ENCODE measurements around the gene ZFYVE28. TPM values are rescaled to one million over a fixed set of nuclear protein-coding genes. Genes with fewer than 3 reads are reported as not detected.

The ZFYVE28 gene
- total RNA-seq, 1 donor from 2014 or later = 3.3 TPM

- no peak overlapping the region for H3K27ac Mint-ChIP-seq (ENCODE audit: unreplicated experiment)
- TF ChIP-seq, protein P1, sequence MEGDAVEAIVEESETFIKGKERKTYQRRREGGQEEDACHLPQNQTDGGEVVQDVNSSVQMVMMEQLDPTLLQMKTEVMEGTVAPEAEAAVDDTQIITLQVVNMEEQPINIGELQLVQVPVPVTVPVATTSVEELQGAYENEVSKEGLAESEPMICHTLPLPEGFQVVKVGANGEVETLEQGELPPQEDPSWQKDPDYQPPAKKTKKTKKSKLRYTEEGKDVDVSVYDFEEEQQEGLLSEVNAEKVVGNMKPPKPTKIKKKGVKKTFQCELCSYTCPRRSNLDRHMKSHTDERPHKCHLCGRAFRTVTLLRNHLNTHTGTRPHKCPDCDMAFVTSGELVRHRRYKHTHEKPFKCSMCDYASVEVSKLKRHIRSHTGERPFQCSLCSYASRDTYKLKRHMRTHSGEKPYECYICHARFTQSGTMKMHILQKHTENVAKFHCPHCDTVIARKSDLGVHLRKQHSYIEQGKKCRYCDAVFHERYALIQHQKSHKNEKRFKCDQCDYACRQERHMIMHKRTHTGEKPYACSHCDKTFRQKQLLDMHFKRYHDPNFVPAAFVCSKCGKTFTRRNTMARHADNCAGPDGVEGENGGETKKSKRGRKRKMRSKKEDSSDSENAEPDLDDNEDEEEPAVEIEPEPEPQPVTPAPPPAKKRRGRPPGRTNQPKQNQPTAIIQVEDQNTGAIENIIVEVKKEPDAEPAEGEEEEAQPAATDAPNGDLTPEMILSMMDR (IDR thresholded peaks at IDR 0.05) = no peak
- DNase-seq (ENCODE audit: low spot score) = no peak
Measured at GRCh38 chr4:2292646-2293108, 125.8 kb downstream of the ZFYVE28 start.

GRCh38 chr4:2291705-2292645 is 126.5 kb downstream of the ZFYVE28 start:
- peak; percentile 81 for DNase-seq (ENCODE audit: low spot score)
- Mint-ChIP-seq H3K27me3 (ENCODE audit: low read depth) (peaks cover 3% of the 10 kb centered on the region), H3K27ac (ENCODE audit: unreplicated experiment) (no peak overlapping the region), H3K4me3 (ENCODE audit: unreplicated experiment) (no peak overlapping the region), H3K36me3 (ENCODE audit: low read depth) (peaks cover 6% of the 10 kb centered on the region), H3K4me1 (ENCODE audit: low read depth) (peaks cover 3% of the 10 kb centered on the region), H3K9me3 (ENCODE audit: low read depth) (peaks cover 7% of the 10 kb centered on the region)
- TF ChIP-seq, protein P1 (IDR thresholded peaks at IDR 0.05) = no peak

More at GRCh38 chr4:2292646-2293108, 125.8 kb downstream of the ZFYVE28 start:
- H3K36me3 Mint-ChIP-seq (ENCODE audit: low read depth) = peaks cover 8% of the 10 kb centered on the region
- H3K4me1 Mint-ChIP-seq (ENCODE audit: low read depth) = peaks cover 3% of the 10 kb centered on the region
- H3K9me3 Mint-ChIP-seq (ENCODE audit: low read depth) = peaks cover 7% of the 10 kb centered on the region
- no peak overlapping the region for H3K4me3 Mint-ChIP-seq (ENCODE audit: unreplicated experiment)
- H3K27me3 Mint-ChIP-seq (ENCODE audit: low read depth) = peaks cover 6% of the 10 kb centered on the region

GRCh38 chr4:2290974-2291704 is 127.3 kb downstream of the ZFYVE28 start:
- TF ChIP-seq, protein P1 (IDR thresholded peaks at IDR 0.05) = no peak
- Mint-ChIP-seq H3K4me3 (ENCODE audit: unreplicated experiment) (no peak overlapping the region), H3K27ac (ENCODE audit: unreplicated experiment) (no peak overlapping the region), H3K4me1 (ENCODE audit: low read depth) (peaks cover 3% of the 10 kb centered on the region), H3K36me3 (ENCODE audit: low read depth) (peaks cover 6% of the 10 kb centered on the region), H3K9me3 (ENCODE audit: low read depth) (peaks cover 7% of the 10 kb centered on the region), H3K27me3 (ENCODE audit: low read depth) (peaks cover 3% of the 10 kb centered on the region)
- DNase-seq (ENCODE audit: low spot score) = peak; percentile 85

DNA sequence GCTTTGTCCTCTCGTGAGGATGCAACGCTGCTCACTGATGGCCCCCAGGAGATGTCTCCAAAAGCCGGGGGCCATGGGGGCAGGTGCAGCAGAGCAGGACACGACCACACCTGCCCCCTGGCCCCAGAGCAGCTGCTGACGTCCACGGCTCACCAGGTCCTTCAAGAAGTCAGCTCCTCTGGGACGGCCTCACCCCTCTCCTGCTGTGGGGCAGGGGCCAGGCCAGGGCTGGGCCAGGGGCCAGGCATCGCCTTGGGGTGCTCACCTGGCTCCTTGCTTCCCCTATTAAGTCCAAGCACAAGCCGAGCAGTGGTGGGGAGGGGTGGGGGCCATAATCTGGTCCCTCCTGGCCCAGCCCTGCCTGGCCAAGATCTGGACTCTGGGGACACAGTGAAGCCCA is 128.0 kb downstream of the ZFYVE28 start:
- no peak overlapping the region for H3K27ac Mint-ChIP-seq (ENCODE audit: unreplicated experiment)
- no peak overlapping the region for H3K4me3 Mint-ChIP-seq (ENCODE audit: unreplicated experiment)
- peaks cover 6% of the 10 kb centered on the region for H3K36me3 Mint-ChIP-seq (ENCODE audit: low read depth)
- TF ChIP-seq, protein P1 (IDR thresholded peaks at IDR 0.05) = no peak
- DNase-seq (ENCODE audit: low spot score) = peak; percentile 77
- peaks cover 4% of the 10 kb centered on the region for H3K4me1 Mint-ChIP-seq (ENCODE audit: low read depth)
- H3K9me3 Mint-ChIP-seq (ENCODE audit: low read depth) = peaks cover 7% of the 10 kb centered on the region
- H3K27me3 Mint-ChIP-seq (ENCODE audit: low read depth) = peaks cover 3% of the 10 kb centered on the region

DNA sequence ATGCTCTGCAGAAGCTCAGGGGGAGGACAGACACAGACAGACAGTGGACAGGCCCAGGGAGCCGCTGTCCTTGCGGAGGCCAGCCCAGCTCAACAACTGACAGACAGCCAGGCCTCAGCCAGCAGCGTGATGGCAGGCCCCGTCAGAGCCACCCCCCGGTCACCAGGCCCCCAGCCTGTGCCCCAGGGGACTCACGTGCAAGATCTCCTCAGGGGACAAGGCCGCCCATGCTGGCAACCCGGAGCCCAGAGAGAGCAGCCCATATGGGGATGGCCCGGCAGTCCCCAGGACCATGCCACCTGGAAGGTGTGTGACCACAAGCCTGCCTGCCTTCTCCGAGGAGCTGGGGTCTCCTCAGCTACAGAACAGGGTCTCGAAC is 128.5 kb downstream of the ZFYVE28 start:
- H3K27me3 Mint-ChIP-seq (ENCODE audit: low read depth) = peaks cover 3% of the 10 kb centered on the region
- H3K36me3 Mint-ChIP-seq (ENCODE audit: low read depth) = peaks cover 6% of the 10 kb centered on the region

More for the DNA sequence above, 128.5 kb downstream of the ZFYVE28 start:
- Mint-ChIP-seq H3K4me3 (ENCODE audit: unreplicated experiment) (no peak overlapping the region), H3K27ac (ENCODE audit: unreplicated experiment) (no peak overlapping the region), H3K9me3 (ENCODE audit: low read depth) (peaks cover 7% of the 10 kb centered on the region), H3K4me1 (ENCODE audit: low read depth) (peaks cover 7% of the 10 kb centered on the region)
- DNase-seq (ENCODE audit: low spot score) = no peak
- TF ChIP-seq, protein P1 (IDR thresholded peaks at IDR 0.05) = no peak
